ENCODE results near the gene ZCCHC8. TPM values are rescaled to one million over a fixed set of nuclear protein-coding genes. Genes with fewer than 3 reads are reported as not detected.
A peak's percentile ranks its signal among the peaks of the same experiment; 100 is the strongest.

ZCCHC8 gene
- total RNA-seq, 2 experiments from 2014 or later: 49.4 to 54.8 TPM

DNA sequence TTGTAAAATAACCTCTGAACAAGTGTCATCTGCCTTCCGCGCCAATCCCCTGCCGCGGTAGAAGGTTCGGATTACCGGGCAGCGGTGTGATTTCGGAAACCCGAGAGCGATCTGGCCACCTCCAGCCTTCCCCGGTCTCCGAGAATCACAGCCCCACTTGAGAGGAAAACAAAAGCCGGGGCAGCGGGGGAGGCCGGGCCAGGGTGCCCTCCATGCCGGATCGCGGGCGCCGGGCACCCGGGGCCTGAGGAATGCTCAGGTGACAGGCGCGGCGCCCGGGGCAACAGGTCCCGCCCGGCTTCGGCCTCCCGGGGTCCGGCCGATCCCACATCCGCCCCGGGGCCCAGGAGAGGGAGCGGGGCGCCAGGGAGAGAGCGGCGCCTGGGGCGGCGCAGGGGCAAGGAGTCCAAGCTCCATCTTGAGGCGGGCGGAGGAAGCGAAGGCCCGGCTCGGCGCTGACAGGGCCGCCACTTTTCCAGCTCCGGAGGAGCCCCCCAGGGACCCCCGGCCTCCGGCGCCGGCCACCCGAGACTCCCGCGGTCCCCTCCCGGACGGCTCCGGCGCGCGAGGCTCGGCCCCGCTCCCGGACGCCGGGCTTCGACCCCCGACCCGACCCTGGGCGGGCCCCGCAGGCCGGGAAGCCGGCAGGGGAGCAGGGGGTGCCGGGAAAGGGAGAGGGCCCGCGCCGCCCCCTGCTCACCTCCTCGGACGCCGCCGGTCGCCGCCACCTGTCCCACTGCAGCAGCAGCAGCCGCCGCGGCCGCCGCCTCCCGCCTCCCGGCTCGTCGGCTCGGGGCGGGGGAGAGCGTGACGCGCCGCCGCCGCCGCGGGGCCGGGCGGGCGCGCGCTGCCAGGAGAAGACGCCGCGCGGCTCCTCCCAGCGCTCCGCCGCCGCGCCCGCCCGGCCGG lies 78.7 kb downstream of the ZCCHC8 start, which contains the start of gene CLIP1:
CLIP1 (minus strand) TSS at position 849 of the 909 bp plus-strand sequence. CDS start 42,217 bp downstream, outside the sequence.
- H3K4me3 ChIP-seq (ENCODE audit: low read length): peak within 1 kb of the TSS; percentile 85
- no peaks in the 10 kb centered on the region for H3K9me3 ChIP-seq (ENCODE audit: control insufficient read depth in 1 of 2, insufficient read depth in 1 of 2, low read length in 2 of 2)
- intact Hi-C loops (cut with DNase I, micrococcal nuclease): loop anchor here (1.0 to 5.0 kb wide), 3 partner anchors 21 to 45 kb away; no protein-coding TSS in a partner anchor
- DNase-seq: peak; percentile 34 to 86 (median 50)
- Mint-ChIP-seq H3K27me3 (no peaks in the 10 kb centered on the region), H3K9me3 (no peaks in the 10 kb centered on the region), H3K4me3 (peak within 1 kb of the TSS; percentile 96), H3K36me3 (ENCODE audit: low read depth) (peaks cover 10% of the 10 kb centered on the region), H3K4me1 (ENCODE audit: low read depth) (peaks cover 36% of the 10 kb centered on the region), H3K27ac (peak within 1 kb of the TSS; percentile 86)
- CTCF ChIA-PET: interaction anchor here (0.7 to 2.2 kb wide), 6 partner anchors 10 to 79 kb away, joined by 3 to 20 read pairs (median 6); partner anchors contain the start of gene ZCCHC8
- TF ChIP-seq, protein P1, sequence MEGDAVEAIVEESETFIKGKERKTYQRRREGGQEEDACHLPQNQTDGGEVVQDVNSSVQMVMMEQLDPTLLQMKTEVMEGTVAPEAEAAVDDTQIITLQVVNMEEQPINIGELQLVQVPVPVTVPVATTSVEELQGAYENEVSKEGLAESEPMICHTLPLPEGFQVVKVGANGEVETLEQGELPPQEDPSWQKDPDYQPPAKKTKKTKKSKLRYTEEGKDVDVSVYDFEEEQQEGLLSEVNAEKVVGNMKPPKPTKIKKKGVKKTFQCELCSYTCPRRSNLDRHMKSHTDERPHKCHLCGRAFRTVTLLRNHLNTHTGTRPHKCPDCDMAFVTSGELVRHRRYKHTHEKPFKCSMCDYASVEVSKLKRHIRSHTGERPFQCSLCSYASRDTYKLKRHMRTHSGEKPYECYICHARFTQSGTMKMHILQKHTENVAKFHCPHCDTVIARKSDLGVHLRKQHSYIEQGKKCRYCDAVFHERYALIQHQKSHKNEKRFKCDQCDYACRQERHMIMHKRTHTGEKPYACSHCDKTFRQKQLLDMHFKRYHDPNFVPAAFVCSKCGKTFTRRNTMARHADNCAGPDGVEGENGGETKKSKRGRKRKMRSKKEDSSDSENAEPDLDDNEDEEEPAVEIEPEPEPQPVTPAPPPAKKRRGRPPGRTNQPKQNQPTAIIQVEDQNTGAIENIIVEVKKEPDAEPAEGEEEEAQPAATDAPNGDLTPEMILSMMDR (IDR thresholded peaks at IDR 0.05): peak; percentile 55
- H3K4me1 ChIP-seq (ENCODE audit: insufficient read depth, low read length): peaks cover 32% of the 10 kb centered on the region
- POLR2A ChIA-PET: interaction anchor here (0.6 to 3.5 kb wide), 8 partner anchors 9 to 352 kb away, joined by 3 to 22 read pairs (median 6); partner anchors contain the start of genes KNTC1, RSRC2 and ZCCHC8
- H3K27ac ChIP-seq (ENCODE audit: low read depth in 1 of 2, low read length in 2 of 2): peak within 1 kb of the TSS; percentile 50 to 62
- peak; percentile 76 for ATAC-seq (ENCODE audit: poor library complexity)
- H3K36me3 ChIP-seq (ENCODE audit: insufficient read depth, low read length): no peaks in the 10 kb centered on the region
- no peaks in the 10 kb centered on the region for H3K27me3 ChIP-seq (ENCODE audit: control insufficient read depth in 1 of 2, insufficient read depth in 2 of 2, low read length in 2 of 2)

Other genes with a start within 250 kb of the ZCCHC8 start
- gene VPS33A, start 234.4 kb downstream of the ZCCHC8 start, total RNA-seq: 10 to 100 TPM; 12.0 to 14.2 TPM
- gene CLIP1, start 78.3 kb downstream of the ZCCHC8 start, total RNA-seq: 10 to 100 TPM; 52.0 to 54.9 TPM
- gene RSRC2, start 26.0 kb upstream of the ZCCHC8 start, total RNA-seq: 100 to 1,000 TPM; 339 to 341 TPM
- 10 to 100 TPM; 23.3 to 23.8 TPM for gene KNTC1, start 26.3 kb upstream of the ZCCHC8 start, total RNA-seq
- under 1 TPM; 0.19 to 0.39 TPM for gene HCAR2, start 202.4 kb upstream of the ZCCHC8 start, total RNA-seq
- under 1 TPM; 0.33 to 0.39 TPM for gene HCAR3, start 215.9 kb upstream of the ZCCHC8 start, total RNA-seq
- under 1 TPM in 1 of 2 experiments, not detected in 1; 0.05 TPM for gene HCAR1, start 229.9 kb upstream of the ZCCHC8 start, total RNA-seq

Data from CD4-positive, alpha-beta T cell (primary cell).